Left kidney (tissue), 8 donors: ENCODE measurements around the gene NEB. TPM values are rescaled to one million over a fixed set of nuclear protein-coding genes. Genes with fewer than 3 reads are reported as not detected.

Source experiments
- DNase-seq: peaks from one replicate; pipeline ENCODE4 v3.0.0-alpha.2; 2013
- long read RNA-seq, 8 donors: transcript quantifications; one replicate each; lab custom pipeline, GENCODE V29; 2026
- polyA plus RNA-seq: library from polyadenylated mRNA; unstranded; fragments of 120-200 nt; gene quantifications from one replicate; pipeline ENCODE4 v1.2.1, GENCODE V29; 2013; ENCODE audit not compliant: insufficient read length

Gene NEB
- 30.6 TPM for polyA plus RNA-seq
- long read RNA-seq, donor 1, result 0 reads
- long read RNA-seq, donor 2, result 0 reads
- long read RNA-seq, donor 3, result 0 reads
- long read RNA-seq, donor 4, result 0 reads
- long read RNA-seq, donor 5, result 0 reads
- long read RNA-seq, donor 6, result 0 reads
- long read RNA-seq, donor 7, result 0 reads
- long read RNA-seq, donor 8, result 0 reads

GRCh38 chr2:151733771-151734672 is at the start of gene NEB:
Gene NEB (minus strand): TSS chr2:151734476. CDS start chr2:151733156, 1,320 bp downstream.
- no peak for DNase-seq

GRCh38 chr2:151783133-151783520 is 48.9 kb upstream of the NEB start:
- no peak for DNase-seq

- DNase-seq, result no peak
Measured at GRCh38 chr2:151782378-151783132, 48.3 kb upstream of the NEB start.

- DNase-seq, result no peak
Measured at GRCh38 chr2:151781642-151782041, 47.4 kb upstream of the NEB start.

GRCh38 chr2:151780938-151781337 is 46.7 kb upstream of the NEB start:
- DNase-seq, result no peak

- no peak for DNase-seq
Measured at GRCh38 chr2:151777935-151778334, 43.7 kb upstream of the NEB start.

GRCh38 chr2:151777487-151777886 is 43.2 kb upstream of the NEB start:
- DNase-seq, result no peak

GRCh38 chr2:151776367-151776766 is 42.1 kb upstream of the NEB start:
- DNase-seq, result no peak

- no peak for DNase-seq
Measured at GRCh38 chr2:151775057-151775740, 40.9 kb upstream of the NEB start.

- no peak for DNase-seq
Measured at GRCh38 chr2:151774506-151774905, 40.2 kb upstream of the NEB start.

- DNase-seq, result no peak
Measured at GRCh38 chr2:151771599-151772358, 37.5 kb upstream of the NEB start.

- DNase-seq, result no peak
Measured at GRCh38 chr2:151770995-151771394, 36.7 kb upstream of the NEB start.

GRCh38 chr2:151769606-151770005 is 35.3 kb upstream of the NEB start:
- DNase-seq, result no peak

GRCh38 chr2:151767536-151767935 is 33.3 kb upstream of the NEB start:
- no peak for DNase-seq

GRCh38 chr2:151766437-151767153 is 32.3 kb upstream of the NEB start:
- DNase-seq, result no peak

- DNase-seq, result peak; percentile 43
Measured at GRCh38 chr2:151765760-151766410, 31.6 kb upstream of the NEB start.

- DNase-seq, result no peak
Measured at GRCh38 chr2:151762694-151763093, 28.4 kb upstream of the NEB start.

- no peak for DNase-seq
Measured at GRCh38 chr2:151761687-151762086, 27.4 kb upstream of the NEB start.

GRCh38 chr2:151761193-151761592 is 26.9 kb upstream of the NEB start:
- no peak for DNase-seq

- no peak for DNase-seq
Measured at GRCh38 chr2:151760139-151760650, 25.9 kb upstream of the NEB start.
